ENCODE data around the gene ACOX3. TPM values are rescaled to one million over a fixed set of nuclear protein-coding genes. Genes with fewer than 3 reads are reported as not detected.

ACOX3 gene
- total RNA-seq, 4 donors from 2014 or later = 19.0 to 32.9 (median 22.1) TPM

DNA sequence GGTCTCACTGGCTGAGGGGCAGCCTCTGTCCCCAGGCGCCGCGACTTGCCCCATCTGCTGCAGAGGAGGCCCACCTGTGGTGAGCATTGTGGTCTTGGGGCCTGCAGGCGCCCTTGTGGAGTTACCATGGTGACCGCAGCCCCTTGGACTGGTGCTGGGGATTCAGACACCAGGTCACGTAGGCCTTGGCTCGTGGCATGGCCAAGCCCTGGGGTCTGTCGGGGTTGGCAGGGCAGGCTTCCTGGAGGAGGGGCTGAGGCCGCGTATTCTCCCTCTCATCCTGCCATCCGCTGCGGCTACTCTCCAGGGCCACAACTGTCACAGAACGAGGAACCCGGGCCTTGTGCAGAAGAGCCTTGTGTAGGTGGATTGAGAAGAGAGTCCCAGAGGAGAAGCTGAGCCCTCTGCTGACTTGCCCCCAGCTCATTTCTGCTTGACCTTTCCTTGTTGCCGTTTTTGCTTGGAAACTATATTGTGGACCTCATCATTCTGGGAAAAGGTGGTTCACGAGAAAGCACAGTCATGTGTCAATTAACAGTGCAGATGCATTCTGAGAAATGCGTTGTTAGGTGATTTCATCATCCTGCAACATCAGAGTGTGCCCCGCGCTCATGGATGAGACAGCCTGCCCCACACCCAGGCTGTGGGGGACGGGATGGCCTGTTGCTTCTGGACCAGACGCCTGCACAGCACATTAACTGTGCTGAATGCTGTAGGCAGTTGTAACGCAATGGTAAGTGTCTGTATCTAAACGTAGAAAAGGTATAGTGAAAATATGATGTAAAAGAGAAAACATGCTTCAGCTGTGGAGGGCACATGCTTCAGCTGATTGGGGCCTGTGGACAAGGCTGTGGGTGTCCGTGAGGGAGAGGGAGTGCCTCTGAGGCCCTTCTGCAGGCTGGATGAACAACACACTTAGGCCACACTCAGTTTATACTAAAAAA is 38.5 kb upstream of the ACOX3 start:
- H3K9me3 ChIP-seq = no peaks in the 10 kb centered on the region
- H3K27ac ChIP-seq = no peak overlapping the region
- peaks cover 0 to 19% of the 10 kb centered on the region in 2 donors for H3K36me3 ChIP-seq
- intact Hi-C loops (cut with DNase I; ENCODE audit: low total_unique reads) (no loop called here), in situ Hi-C loops (cut with MboI; ENCODE audit: low sequenced_read_pairs in 4 of 4) (no loop called here)
- ATAC-seq (no peak), DNase-seq (no peak)
- TF ChIP-seq, protein P1, sequence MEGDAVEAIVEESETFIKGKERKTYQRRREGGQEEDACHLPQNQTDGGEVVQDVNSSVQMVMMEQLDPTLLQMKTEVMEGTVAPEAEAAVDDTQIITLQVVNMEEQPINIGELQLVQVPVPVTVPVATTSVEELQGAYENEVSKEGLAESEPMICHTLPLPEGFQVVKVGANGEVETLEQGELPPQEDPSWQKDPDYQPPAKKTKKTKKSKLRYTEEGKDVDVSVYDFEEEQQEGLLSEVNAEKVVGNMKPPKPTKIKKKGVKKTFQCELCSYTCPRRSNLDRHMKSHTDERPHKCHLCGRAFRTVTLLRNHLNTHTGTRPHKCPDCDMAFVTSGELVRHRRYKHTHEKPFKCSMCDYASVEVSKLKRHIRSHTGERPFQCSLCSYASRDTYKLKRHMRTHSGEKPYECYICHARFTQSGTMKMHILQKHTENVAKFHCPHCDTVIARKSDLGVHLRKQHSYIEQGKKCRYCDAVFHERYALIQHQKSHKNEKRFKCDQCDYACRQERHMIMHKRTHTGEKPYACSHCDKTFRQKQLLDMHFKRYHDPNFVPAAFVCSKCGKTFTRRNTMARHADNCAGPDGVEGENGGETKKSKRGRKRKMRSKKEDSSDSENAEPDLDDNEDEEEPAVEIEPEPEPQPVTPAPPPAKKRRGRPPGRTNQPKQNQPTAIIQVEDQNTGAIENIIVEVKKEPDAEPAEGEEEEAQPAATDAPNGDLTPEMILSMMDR (IDR thresholded peaks at IDR 0.05 in 4 of 5, conservative IDR thresholded peaks at IDR 0.05 in 1 of 5) = no peak
- no peak for TF ChIP-seq POLR2A (IDR thresholded peaks at IDR 0.05)
- no peaks in the 10 kb centered on the region for H3K27me3 ChIP-seq
- H3K4me3 ChIP-seq = no peak overlapping the region
- no peaks in the 10 kb centered on the region for H3K4me1 ChIP-seq

DNA sequence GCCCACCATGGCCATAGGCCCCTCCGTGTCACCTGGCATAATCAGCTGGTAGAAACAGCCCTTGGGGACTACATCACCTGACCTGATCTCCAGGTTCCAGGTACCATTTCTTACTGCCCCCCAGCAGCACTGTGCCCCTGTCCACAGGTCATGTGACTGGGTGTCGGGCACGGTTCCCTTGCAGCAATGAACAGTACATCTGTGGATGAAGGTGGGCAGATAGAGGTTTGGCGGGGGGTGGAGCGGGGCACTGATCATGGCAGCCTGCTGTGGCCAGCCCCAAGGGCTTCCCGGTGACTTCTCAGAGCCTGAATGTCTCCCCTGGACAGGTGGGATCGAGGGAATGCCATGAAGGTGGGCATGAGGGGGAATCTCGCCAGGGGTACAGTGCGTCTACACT is 37.8 kb upstream of the ACOX3 start:
- DNase-seq (no peak), ATAC-seq (no peak)
- Histone ChIP-seq H3K27ac (no peak overlapping the region), H3K4me1 (no peaks in the 10 kb centered on the region), H3K27me3 (no peaks in the 10 kb centered on the region), H3K36me3 (peaks cover 0 to 19% of the 10 kb centered on the region in 2 donors), H3K4me3 (no peak overlapping the region), H3K9me3 (no peaks in the 10 kb centered on the region)
- TF ChIP-seq, protein P1 (IDR thresholded peaks at IDR 0.05 in 4 of 5, conservative IDR thresholded peaks at IDR 0.05 in 1 of 5) = no peak
- TF ChIP-seq POLR2A (IDR thresholded peaks at IDR 0.05) = no peak
- in situ Hi-C loops (cut with MboI; ENCODE audit: low sequenced_read_pairs in 4 of 4) = no loop called here
- intact Hi-C loops (cut with DNase I; ENCODE audit: low total_unique reads) = no loop called here

DNA sequence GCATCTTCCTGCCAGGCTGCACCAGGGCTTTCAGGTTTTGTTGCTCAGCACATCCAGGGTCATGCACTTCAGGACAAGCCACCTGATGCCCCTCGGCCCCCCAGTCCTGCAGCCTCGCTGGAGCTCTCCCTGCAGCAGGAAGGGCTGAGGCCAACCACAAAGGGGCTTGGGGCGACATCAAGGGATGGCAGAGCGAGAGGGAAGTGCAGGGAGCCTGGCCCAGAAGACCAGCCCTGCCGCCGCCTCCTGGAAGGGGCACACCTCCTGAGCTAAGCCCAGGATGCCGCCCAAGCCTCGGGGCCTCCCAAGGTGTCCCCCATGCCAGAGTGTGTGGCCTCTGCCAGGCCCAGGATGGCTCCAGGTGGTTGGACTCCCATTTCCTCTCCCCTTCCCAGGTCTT is 37.2 kb upstream of the ACOX3 start:
- Histone ChIP-seq H3K4me3 (no peak overlapping the region), H3K27ac (no peak overlapping the region), H3K27me3 (no peaks in the 10 kb centered on the region), H3K4me1 (no peaks in the 10 kb centered on the region), H3K9me3 (no peaks in the 10 kb centered on the region), H3K36me3 (peaks cover 0 to 19% of the 10 kb centered on the region in 2 donors)
- intact Hi-C loops (cut with DNase I; ENCODE audit: low total_unique reads) (no loop called here), in situ Hi-C loops (cut with MboI; ENCODE audit: low sequenced_read_pairs in 4 of 4) (no loop called here)
- DNase-seq (no peak), ATAC-seq (no peak)
- TF ChIP-seq, protein P1 (IDR thresholded peaks at IDR 0.05 in 4 of 5, conservative IDR thresholded peaks at IDR 0.05 in 1 of 5) = no peak
- no peak for TF ChIP-seq POLR2A (IDR thresholded peaks at IDR 0.05)

- H3K9me3 ChIP-seq = no peaks in the 10 kb centered on the region
- no peaks in the 10 kb centered on the region for H3K4me1 ChIP-seq
- no peak overlapping the region for H3K27ac ChIP-seq
- intact Hi-C loops (cut with DNase I; ENCODE audit: low total_unique reads) = no loop called here
- in situ Hi-C loops (cut with MboI; ENCODE audit: low sequenced_read_pairs in 4 of 4) = no loop called here
- ATAC-seq (no peak), DNase-seq (no peak)
- no peaks in the 10 kb centered on the region for H3K27me3 ChIP-seq
- no peak overlapping the region for H3K4me3 ChIP-seq
- peaks cover 0 to 19% of the 10 kb centered on the region in 2 donors for H3K36me3 ChIP-seq
- TF ChIP-seq, protein P1 (IDR thresholded peaks at IDR 0.05 in 4 of 5, conservative IDR thresholded peaks at IDR 0.05 in 1 of 5) = no peak
- no peak for TF ChIP-seq POLR2A (IDR thresholded peaks at IDR 0.05)
Observed at GRCh38 chr4:8477095-8477635, 36.6 kb upstream of the ACOX3 start.
